GM12878 (cell line): Measurements from ENCODE around the gene DPM2. TPM values are rescaled to one million over a fixed set of nuclear protein-coding genes. Genes with fewer than 3 reads are reported as not detected.

Experiments used
- ATAC-seq: fragments of 200-7000 bp; cut with Tn5 transposase; 3 replicates; pipeline ENCODE4 v1.9.1; 2020; ENCODE audit warnings: mild to moderate bottlenecking, moderate library complexity
- BruUV-seq: library from RNA; stranded (reverse); fragments of 400-500 nt; replicated peaks from 2 replicates; lab custom pipeline; 2021; lab: Mats Ljungman, UMichigan
- CTCF ChIA-PET: fragments of 300-600 bp; sonication (Branson Sonifier 250); formaldehyde crosslinking; extraction: SDS; loops from one replicate; lab custom pipeline; 2021; ENCODE audit warnings: inconsistent platforms; lab: Yijun Ruan, JAX
- POLR2A ChIA-PET: fragments of 350-600 bp; formaldehyde crosslinking; extraction: SDS; loops from one replicate; lab custom pipeline; 2021; ENCODE audit warnings: inconsistent platforms; lab: Charles Lee
- RAD21 ChIA-PET: fragments of 300-600 bp; sonication (Branson Sonifier 250); formaldehyde crosslinking; loops from one replicate; lab custom pipeline; 2023; ENCODE audit warnings: antibody characterized with exemption; ENCODE audit not compliant: unreplicated experiment; lab: Charles Lee
- SMC1A ChIA-PET: fragments of 300-600 bp; sonication (Branson Sonifier 250); formaldehyde crosslinking; loops from one replicate; lab custom pipeline; 2023; ENCODE audit not compliant: unreplicated experiment, uncharacterized antibody; lab: Charles Lee
- DNase-seq: peaks from one replicate; pipeline ENCODE4 v3.0.0-alpha.2; 2011; ENCODE audit warnings: low read depth, low spot score
- FAIRE-seq: peaks from 3 replicates; lab custom pipeline; 2011; peaks lifted over from hg19 to GRCh38; lab: Jason Lieb, UNC
- H2AFZ ChIP-seq: 2 replicates; pipeline ENCODE4 v1.6.0; 2011; ENCODE audit warnings: low read depth, low read length, control low read depth; ENCODE audit not compliant: control insufficient read depth
- H3K27ac ChIP-seq: 2 replicates; pipeline ENCODE4 v1.5.1; 2011; ENCODE audit warnings: control low read depth; ENCODE audit not compliant: control insufficient read depth, insufficient read depth
- H3K27me3 ChIP-seq, 2 experiments: replicated peaks in 1 of 2; 2 replicates each; pipeline versions ENCODE4 v1.6.0 to v1.6.1; 2011; ENCODE audit warnings: low read length in 1 of 2; ENCODE audit not compliant: control insufficient read depth in 2 of 2, insufficient read depth in 2 of 2
- H3K36me3 ChIP-seq, 2 experiments: 2 replicates each; pipeline ENCODE4 v1.5.1; 2011; ENCODE audit warnings: low read length in 1 of 2; ENCODE audit not compliant: control insufficient read depth in 2 of 2, insufficient read depth in 2 of 2
- H3K4me1 ChIP-seq: 2 replicates; pipeline ENCODE4 v1.6.1; 2011; ENCODE audit warnings: mild to moderate bottlenecking, low read length, moderate library complexity, mixed read lengths; ENCODE audit not compliant: control insufficient read depth, insufficient read depth
- H3K4me2 ChIP-seq: 2 replicates; pipeline ENCODE4 v1.6.0; 2011; ENCODE audit warnings: control low read depth; ENCODE audit not compliant: control insufficient read depth, insufficient read depth
- H3K4me3 ChIP-seq: fragments of 200-600 bp; sonication (generic); 2 replicates; pipeline ENCODE4 v1.5.1; 2016
- H3K79me2 ChIP-seq: 2 replicates; pipeline ENCODE4 v1.6.0; 2011; ENCODE audit warnings: low read length; ENCODE audit not compliant: control insufficient read depth, insufficient read depth
- H3K9ac ChIP-seq: 2 replicates; pipeline ENCODE4 v1.8.0; 2011; ENCODE audit warnings: low read length, control low read depth, mixed read lengths; ENCODE audit not compliant: control insufficient read depth, insufficient read depth
- H3K9me3 ChIP-seq: replicated peaks from 3 replicates; pipeline ENCODE4 v1.5.1; 2011; ENCODE audit warnings: mild to moderate bottlenecking, low read length; ENCODE audit not compliant: control insufficient read depth, insufficient read depth
- H4K20me1 ChIP-seq: 2 replicates; pipeline ENCODE4 v1.6.0; 2011; ENCODE audit not compliant: control insufficient read depth, insufficient read depth
- BMI1 ChIP-seq: fragments of 450-650 bp; IDR thresholded peaks from 2 replicates; pipeline ENCODE4 v1.6.1; 2016; ENCODE audit warnings: mild to moderate bottlenecking, moderate library complexity, borderline replicate concordance
- JUNB ChIP-seq: IDR thresholded peaks from 2 replicates; pipeline ENCODE4 v1.6.1; 2016; ENCODE audit warnings: antibody characterized with exemption, mild to moderate bottlenecking
- MTA3 ChIP-seq: IDR thresholded peaks from 2 replicates; pipeline ENCODE4 v1.6.1; 2012; ENCODE audit warnings: low read length, inconsistent platforms, borderline replicate concordance
- NFYA ChIP-seq: IDR thresholded peaks from 2 replicates; pipeline ENCODE4 v1.6.1; 2011; ENCODE audit warnings: low read depth, mild to moderate bottlenecking, low read length, improper control_type of control experiment, borderline replicate concordance
- POLR2AphosphoS5 ChIP-seq: IDR thresholded peaks from 2 replicates; pipeline ENCODE4 v1.6.1; 2011; ENCODE audit warnings: mild to moderate bottlenecking, low read length, inconsistent platforms
- SIX5 ChIP-seq: IDR thresholded peaks from 2 replicates; pipeline ENCODE4 v1.6.1; 2011; ENCODE audit warnings: mild to moderate bottlenecking, low read depth, low read length, moderate library complexity; ENCODE audit not compliant: severe bottlenecking
- SMAD5 ChIP-seq: IDR thresholded peaks from 2 replicates; pipeline ENCODE4 v1.6.1; 2016; ENCODE audit warnings: antibody characterized with exemption, low read depth
- SREBF1 ChIP-seq: IDR thresholded peaks from 2 replicates; pipeline ENCODE4 v1.6.1; 2012; ENCODE audit warnings: mild to moderate bottlenecking, low read length
- TCF12 ChIP-seq: IDR thresholded peaks from 2 replicates; pipeline ENCODE4 v1.6.1; 2011; ENCODE audit warnings: low read depth, mild to moderate bottlenecking, low read length
- YY1 ChIP-seq: IDR thresholded peaks from 2 replicates; pipeline ENCODE4 v1.6.1; 2011; ENCODE audit warnings: low read depth, mild to moderate bottlenecking, low read length
- ZNF207 ChIP-seq: fragments of 450-650 bp; IDR thresholded peaks from 2 replicates; pipeline ENCODE4 v1.6.1; 2014; ENCODE audit warnings: antibody characterized with exemption, mild to moderate bottlenecking, borderline replicate concordance
- WGBS: methylation state at CpG from one replicate; pipeline ENCODE4 v1.1.6; 2016; ENCODE audit warnings: low lambda C conversion rate; ENCODE audit not compliant: insufficient replicate concordance, insufficient coverage; ENCODE audit errors: missing lambda C conversion rate; 5-methylcytosine and 5-hydroxymethylcytosine counted together
- in situ Hi-C: fragments of 300-500 bp; cut with MboI; formaldehyde crosslinking; loops from 9 replicates; pipeline ENCODE4 v1.14.3; 2018; ENCODE audit warnings: mixed read lengths
- intact Hi-C: fragments of 100-400 bp; cut with micrococcal nuclease; formaldehyde crosslinking; loops from one replicate; pipeline ENCODE4 v1.14.2; 2022; ENCODE audit not compliant: unreplicated experiment
- polyA plus RNA-seq, 11 experiments: library from polyadenylated mRNA; depleted of rRNA in 4 of 11; unstranded in 6 of 11; stranded (reverse) in 5 of 11; fragments of >200 nt; fragmentation: Nextera tagmentation in 4 of 11; fragmentation: Illumina TruSeq in 1 of 11; extraction: Ambion mirVana in 4 of 11; extraction: Trizol in 1 of 11; gene quantifications; 1 replicate in 1 of 11; 2 replicates in 10 of 11; pipeline versions ENCODE4 v1.2.1 to v1.2.3, GENCODE V29; 2011 to 2016; ENCODE audit warnings: inconsistent platforms in 2 of 11, missing spikeins in 2 of 11, low read depth in 1 of 11
- total RNA-seq, 4 experiments: library from RNA; depleted of rRNA in 3 of 4; stranded (reverse); fragments of >200 nt in 3 of 4; fragmentation: Illumina TruSeq in 1 of 4; extraction: Trizol in 1 of 4; gene quantifications; 2 replicates each; pipeline versions ENCODE4 v1.2.1 to v1.2.3, GENCODE V29; 2013 to 2021
- TF ChIP-seq, protein P1 (sequence below): fragments of 150-350 bp; IDR thresholded peaks from 2 replicates; pipeline ENCODE4 v1.6.1; 2016; ENCODE audit warnings: low read depth, low read length
- TF ChIP-seq, protein P2 (sequence below): fragments of 450-650 bp; IDR thresholded peaks from 2 replicates; pipeline ENCODE4 v1.6.1; 2016; ENCODE audit warnings: mild to moderate bottlenecking, moderate library complexity, borderline replicate concordance

DPM2 gene
- total and polyA plus RNA-seq, 10 of the 15 experiments (the other 5 are each of a cell fraction or from before 2014, with no cell fraction given), result 22.7 to 77.9 (median 44.7) TPM

DNA sequence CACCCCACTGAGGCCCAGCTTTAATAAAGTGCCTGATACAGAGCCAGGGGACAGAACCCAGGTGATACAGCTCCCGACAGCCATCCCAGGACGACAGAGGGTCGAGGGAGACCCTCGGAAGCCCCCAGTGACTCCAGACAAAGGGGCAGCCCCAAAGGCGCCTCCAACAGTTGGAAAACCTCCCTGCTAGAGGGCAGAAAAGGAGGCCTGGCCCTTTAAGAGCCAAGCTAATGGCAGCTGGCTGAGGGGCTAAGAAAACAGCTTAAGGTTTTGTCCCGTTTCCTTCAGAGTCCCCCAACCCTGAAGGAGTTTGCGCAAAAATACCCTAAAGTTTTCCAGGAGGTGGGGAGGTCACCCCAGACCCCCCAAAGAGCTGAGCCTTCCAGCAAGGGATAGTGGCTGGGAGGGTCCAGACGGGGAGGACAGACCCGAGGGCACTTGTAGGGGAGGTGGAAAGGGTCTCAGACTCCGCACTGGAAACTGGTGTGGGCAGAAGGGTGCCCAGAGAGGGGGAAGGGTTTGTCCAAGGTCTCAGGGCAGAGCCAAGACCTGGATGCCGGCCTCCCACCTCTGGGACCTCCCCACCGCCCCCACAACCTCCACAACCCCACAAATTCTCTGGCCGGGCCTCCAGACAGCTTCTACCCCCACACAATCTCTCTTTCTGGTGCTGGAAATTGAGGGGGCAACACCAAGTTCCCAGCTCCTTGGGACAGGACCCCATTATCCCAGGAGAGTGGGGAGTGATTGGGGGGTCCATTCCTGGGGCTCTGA is 52.0 kb downstream of the DPM2 start:
- no peaks in the 10 kb centered on the region for H3K79me2 ChIP-seq
- ChIA-PET CTCF (interaction anchor here (1.3 to 1.4 kb wide), 2 partner anchors 35 to 151 kb away, joined by 5 read pairs; partner anchors contain the start of gene TOR2A), SMC1A (no interaction called here), RAD21 (no interaction called here), POLR2A (interaction anchor here (0.6 to 1.3 kb wide), 5 partner anchors 9 to 990 kb away, joined by 3 to 4 read pairs (median 4); no protein-coding TSS in a partner anchor)
- DNase-seq (no peak), ATAC-seq (no peak), FAIRE-seq (no peak)
- H2AFZ ChIP-seq, result no peak overlapping the region
- H3K27ac ChIP-seq, result no peak overlapping the region
- no peaks in the 10 kb centered on the region; the same call in 1 of the 2 replicates for H3K4me1 ChIP-seq
- H3K9me3 ChIP-seq, result no peaks in the 10 kb centered on the region
- H3K9ac ChIP-seq, result no peak overlapping the region
- no peaks in the 10 kb centered on the region for H3K27me3 ChIP-seq
- no peak overlapping the region for H3K4me3 ChIP-seq
- H3K4me2 ChIP-seq, result no peak overlapping the region
- no TSS peak for BruUV-seq
- WGBS, result 47% methylated on average over 13 of the region's 13 CpGs
- no peaks in the 10 kb centered on the region for H4K20me1 ChIP-seq
- H3K36me3 ChIP-seq, result peaks cover 4 to 9% of the 10 kb centered on the region in 2 experiments; a peak in 3 of 4 replicates
- intact Hi-C loops, result no loop called here
- TF ChIP-seq, protein P1, sequence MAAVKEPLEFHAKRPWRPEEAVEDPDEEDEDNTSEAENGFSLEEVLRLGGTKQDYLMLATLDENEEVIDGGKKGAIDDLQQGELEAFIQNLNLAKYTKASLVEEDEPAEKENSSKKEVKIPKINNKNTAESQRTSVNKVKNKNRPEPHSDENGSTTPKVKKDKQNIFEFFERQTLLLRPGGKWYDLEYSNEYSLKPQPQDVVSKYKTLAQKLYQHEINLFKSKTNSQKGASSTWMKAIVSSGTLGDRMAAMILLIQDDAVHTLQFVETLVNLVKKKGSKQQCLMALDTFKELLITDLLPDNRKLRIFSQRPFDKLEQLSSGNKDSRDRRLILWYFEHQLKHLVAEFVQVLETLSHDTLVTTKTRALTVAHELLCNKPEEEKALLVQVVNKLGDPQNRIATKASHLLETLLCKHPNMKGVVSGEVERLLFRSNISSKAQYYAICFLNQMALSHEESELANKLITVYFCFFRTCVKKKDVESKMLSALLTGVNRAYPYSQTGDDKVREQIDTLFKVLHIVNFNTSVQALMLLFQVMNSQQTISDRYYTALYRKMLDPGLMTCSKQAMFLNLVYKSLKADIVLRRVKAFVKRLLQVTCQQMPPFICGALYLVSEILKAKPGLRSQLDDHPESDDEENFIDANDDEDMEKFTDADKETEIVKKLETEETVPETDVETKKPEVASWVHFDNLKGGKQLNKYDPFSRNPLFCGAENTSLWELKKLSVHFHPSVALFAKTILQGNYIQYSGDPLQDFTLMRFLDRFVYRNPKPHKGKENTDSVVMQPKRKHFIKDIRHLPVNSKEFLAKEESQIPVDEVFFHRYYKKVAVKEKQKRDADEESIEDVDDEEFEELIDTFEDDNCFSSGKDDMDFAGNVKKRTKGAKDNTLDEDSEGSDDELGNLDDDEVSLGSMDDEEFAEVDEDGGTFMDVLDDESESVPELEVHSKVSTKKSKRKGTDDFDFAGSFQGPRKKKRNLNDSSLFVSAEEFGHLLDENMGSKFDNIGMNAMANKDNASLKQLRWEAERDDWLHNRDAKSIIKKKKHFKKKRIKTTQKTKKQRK, result no peak
- no peak for TF ChIP-seq SMAD5
- no peak for TF ChIP-seq MTA3
- no peak for TF ChIP-seq SREBF1
- no peak for TF ChIP-seq ZNF207
- TF ChIP-seq SIX5, result no peak
- TF ChIP-seq, protein P2, sequence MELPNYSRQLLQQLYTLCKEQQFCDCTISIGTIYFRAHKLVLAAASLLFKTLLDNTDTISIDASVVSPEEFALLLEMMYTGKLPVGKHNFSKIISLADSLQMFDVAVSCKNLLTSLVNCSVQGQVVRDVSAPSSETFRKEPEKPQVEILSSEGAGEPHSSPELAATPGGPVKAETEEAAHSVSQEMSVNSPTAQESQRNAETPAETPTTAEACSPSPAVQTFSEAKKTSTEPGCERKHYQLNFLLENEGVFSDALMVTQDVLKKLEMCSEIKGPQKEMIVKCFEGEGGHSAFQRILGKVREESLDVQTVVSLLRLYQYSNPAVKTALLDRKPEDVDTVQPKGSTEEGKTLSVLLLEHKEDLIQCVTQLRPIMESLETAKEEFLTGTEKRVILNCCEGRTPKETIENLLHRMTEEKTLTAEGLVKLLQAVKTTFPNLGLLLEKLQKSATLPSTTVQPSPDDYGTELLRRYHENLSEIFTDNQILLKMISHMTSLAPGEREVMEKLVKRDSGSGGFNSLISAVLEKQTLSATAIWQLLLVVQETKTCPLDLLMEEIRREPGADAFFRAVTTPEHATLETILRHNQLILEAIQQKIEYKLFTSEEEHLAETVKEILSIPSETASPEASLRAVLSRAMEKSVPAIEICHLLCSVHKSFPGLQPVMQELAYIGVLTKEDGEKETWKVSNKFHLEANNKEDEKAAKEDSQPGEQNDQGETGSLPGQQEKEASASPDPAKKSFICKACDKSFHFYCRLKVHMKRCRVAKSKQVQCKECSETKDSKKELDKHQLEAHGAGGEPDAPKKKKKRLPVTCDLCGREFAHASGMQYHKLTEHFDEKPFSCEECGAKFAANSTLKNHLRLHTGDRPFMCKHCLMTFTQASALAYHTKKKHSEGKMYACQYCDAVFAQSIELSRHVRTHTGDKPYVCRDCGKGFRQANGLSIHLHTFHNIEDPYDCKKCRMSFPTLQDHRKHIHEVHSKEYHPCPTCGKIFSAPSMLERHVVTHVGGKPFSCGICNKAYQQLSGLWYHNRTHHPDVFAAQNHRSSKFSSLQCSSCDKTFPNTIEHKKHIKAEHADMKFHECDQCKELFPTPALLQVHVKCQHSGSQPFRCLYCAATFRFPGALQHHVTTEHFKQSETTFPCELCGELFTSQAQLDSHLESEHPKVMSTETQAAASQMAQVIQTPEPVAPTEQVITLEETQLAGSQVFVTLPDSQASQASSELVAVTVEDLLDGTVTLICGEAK, result no peak
- TF ChIP-seq NFYA, result no peak
- no peak for TF ChIP-seq YY1
- no peak for TF ChIP-seq TCF12
- no peak for TF ChIP-seq JUNB
- TF ChIP-seq BMI1, result no peak
- TF ChIP-seq POLR2AphosphoS5, result no peak
- in situ Hi-C loops, result no loop called here
